Hematopoietic multipotent progenitor cell treated with erythropoietin and hydrocortisone succinate and interleukin-3 and kit ligand, for 4 days (in vitro differentiated cells): Measurements from ENCODE around the gene ERC1.
A peak's percentile ranks its signal among the peaks of the same experiment; 100 is the strongest.
"Not testable (repeated sequence)": the region's sequence is repeated elsewhere in the genome, so short reads cannot be mapped to it uniquely, and the experiment has no call there.

Experiments
- DNase-seq: peaks from one replicate; pipeline ENCODE4 v3.0.0-alpha.2; 2015

ERC1 gene

DNA sequence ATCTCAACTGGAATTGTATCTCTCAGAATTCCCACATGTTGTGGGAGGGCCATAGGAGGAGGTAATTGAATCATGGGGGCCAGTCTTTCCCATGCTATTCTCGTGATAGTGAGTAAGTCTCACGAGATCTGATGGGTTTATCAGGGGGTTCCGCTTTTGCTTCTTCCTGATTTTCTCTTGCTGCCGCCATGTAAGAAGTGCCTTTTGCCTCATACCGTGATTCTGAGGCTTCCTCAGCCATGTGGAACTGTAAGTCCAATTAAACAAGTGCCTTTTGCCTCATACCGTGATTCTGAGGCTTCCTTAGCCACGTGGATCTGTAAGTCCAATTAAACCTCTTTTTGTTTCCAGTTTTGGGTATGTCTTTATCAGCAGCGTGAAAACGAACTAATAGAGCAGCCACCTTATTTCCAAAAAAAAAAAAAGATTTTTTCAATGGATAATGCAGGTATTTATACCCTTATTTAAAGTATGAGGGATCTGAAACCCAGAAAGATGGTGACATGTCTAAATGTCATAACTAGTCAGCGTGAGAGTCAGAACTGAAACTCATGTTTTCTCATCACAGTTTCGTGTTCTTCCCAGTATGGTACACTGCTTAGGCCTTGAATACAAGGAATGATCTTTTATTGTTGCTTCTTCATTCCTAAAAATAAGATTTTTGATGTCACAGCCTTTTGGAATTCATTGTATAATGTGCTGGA is 89.6 kb downstream of the ERC1 start:
- DNase-seq, result no peak

DNA sequence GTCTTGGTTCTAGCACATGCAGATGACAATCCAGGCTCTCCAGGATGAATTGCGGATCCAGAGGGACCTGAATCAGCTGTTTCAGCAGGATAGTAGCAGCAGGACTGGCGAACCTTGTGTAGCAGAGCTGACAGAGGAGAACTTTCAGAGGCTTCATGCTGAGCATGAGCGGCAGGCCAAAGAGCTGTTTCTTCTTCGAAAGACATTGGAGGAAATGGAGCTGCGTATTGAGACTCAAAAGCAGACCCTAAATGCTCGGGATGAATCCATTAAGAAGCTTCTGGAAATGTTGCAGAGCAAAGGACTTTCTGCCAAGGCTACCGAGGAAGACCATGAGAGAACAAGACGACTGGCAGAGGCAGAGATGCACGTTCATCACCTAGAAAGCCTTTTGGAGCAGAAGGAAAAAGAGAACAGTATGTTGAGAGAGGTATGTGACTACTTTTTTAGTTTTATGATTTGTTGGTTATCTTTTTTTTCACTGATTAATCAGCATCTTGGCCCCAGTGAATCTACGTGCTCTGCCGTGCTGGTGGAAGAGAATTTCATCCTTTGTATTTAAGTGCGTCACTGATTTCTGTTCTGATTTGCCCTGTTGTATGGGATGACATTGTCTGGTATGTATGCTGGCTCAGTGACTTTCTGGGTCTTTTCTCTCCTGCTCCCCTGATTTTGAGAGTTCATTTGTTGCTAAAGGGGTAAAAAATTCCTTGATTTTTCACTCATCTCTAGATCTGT is 92.3 kb downstream of the ERC1 start:
- DNase-seq, result no peak

- DNase-seq, result peak; percentile 81
These were observed 92.9 kb downstream of the ERC1 start for GRCh38 chr12:1083889-1084262.

GRCh38 chr12:1091350-1091749 is 100.3 kb downstream of the ERC1 start:
- DNase-seq, result no peak

DNA sequence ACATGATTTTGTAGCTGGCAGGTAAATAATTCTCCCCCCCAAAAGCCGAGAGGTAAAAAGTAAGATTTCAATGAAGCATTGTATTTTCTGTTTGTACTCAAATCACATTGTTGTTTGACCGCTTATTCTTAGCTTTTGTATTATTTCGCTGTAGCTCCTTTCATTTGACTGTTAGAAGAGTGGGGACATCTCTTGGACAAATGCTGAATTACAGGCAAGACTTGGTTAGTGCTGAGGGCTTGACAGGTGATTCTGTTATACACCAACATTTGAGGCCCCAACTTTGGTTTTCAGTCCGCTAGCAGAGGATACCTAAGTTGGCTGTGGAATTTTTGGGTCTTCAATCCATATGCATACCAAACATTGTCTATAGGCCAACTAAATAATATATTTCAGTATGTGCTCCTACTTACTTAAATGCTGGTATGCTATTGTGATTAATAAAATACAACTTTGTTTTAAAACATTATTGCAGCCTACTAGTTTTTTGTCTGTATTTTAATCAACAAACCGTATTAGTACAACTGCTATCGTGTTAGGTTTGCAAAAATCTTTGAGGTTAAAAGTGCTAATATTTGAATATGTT is 102.2 kb downstream of the ERC1 start:
- peak; percentile 83 for DNase-seq

GRCh38 chr12:1094714-1095113 is 103.7 kb downstream of the ERC1 start:
- no peak for DNase-seq

- DNase-seq, result no peak
These were observed 108.1 kb downstream of the ERC1 start for GRCh38 chr12:1099158-1099557.

- not testable (repeated sequence) for DNase-seq
These were observed 108.6 kb downstream of the ERC1 start for GRCh38 chr12:1099618-1100017.

- no peak for DNase-seq
These were observed 111.1 kb downstream of the ERC1 start for GRCh38 chr12:1102115-1102514.

GRCh38 chr12:1102791-1103450 is 111.9 kb downstream of the ERC1 start:
- no peak for DNase-seq

DNA sequence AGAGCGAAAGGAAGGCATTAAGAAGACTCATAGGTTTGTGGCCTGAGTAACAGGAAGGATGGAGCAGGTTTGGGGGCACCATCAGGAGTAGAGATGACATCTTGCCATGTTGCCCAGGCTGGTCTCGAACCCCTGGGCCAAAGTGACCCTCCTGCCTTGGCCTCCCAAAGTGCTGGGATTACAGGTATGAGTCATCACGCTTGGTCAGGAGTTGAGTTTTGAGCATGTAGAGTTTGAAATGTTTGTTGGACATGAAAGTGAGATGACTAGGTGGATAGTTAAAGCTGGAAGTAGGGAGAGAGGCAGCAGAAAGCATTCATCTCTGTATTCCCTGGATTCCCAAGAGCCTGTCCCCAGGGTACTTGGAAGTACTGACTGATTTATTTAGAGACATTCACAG is 112.6 kb downstream of the ERC1 start:
- DNase-seq, result no peak

- no peak for DNase-seq
These were observed 113.2 kb downstream of the ERC1 start for GRCh38 chr12:1104088-1104800.

- DNase-seq, result no peak
These were observed 116.6 kb downstream of the ERC1 start for GRCh38 chr12:1107669-1108068.

DNA sequence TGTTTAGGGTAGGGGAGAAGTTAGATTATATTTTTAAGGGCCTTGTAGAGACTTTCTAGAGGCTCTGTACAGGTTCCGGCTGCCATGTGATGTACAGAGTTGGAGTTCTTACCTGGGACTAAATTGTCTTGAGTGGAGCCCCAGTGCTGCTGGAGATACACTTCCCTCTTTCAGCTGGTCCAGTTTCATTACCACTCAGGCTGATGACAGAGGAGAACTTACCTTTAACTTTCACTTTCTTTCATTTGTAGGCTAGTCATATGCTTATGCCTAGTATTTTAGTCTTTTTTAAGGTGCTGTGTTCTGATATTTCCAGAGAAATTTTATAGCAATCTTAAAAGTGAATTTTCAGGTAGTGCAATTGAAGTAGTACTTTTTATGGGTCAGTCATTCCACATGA is 117.3 kb downstream of the ERC1 start:
- DNase-seq, result no peak

- no peak for DNase-seq
These were observed 124.6 kb downstream of the ERC1 start for GRCh38 chr12:1115484-1116231.

- no peak for DNase-seq
These were observed 126.3 kb downstream of the ERC1 start for GRCh38 chr12:1117371-1117770.

GRCh38 chr12:1117970-1118563 is 127.0 kb downstream of the ERC1 start:
- peak; percentile 88 for DNase-seq

- peak; percentile 86 for DNase-seq
These were observed 131.8 kb downstream of the ERC1 start for GRCh38 chr12:1122786-1123185.

- DNase-seq, result no peak
These were observed 135.1 kb downstream of the ERC1 start for GRCh38 chr12:1126091-1126490.

DNA sequence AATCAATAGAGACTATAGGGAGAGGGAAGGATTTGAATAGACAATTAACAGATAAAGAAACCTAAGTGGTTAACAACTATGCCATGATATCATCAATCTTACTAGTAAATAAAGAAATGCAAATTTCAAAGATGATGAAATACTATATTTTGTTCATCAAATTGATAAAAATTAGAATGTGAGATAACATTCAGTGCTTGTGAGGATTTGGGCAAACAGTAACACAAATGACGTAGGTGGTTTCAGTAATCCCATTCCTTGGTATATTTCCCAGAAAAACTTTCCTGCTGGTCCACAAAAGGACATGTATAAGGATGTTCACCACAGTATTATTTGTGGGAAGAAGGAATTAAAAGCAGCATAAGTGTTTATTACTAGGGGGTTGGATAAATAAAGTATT is 136.0 kb downstream of the ERC1 start:
- no peak for DNase-seq

GRCh38 chr12:1130164-1130563 is 139.1 kb downstream of the ERC1 start:
- DNase-seq, result peak; percentile 75

- no peak for DNase-seq
These were observed 139.5 kb downstream of the ERC1 start for GRCh38 chr12:1130571-1130970.
